Suprapubic skin (tissue), 3 donors: ENCODE data around the gene ASPM.

Experiments used
- POLR2AphosphoS5 ChIP-seq, 3 donors: sonication (generic); formaldehyde crosslinking; IDR thresholded peaks; one replicate each; pipeline ENCODE4 v1.6.1; 2017; ENCODE audit warnings: antibody characterized with exemption in 3 of 3
- TF ChIP-seq, protein P1 (sequence below), 2 donors: fragments of 200-600 bp in 1 of 2; fragments of 450-650 bp in 1 of 2; sonication (generic) in 1 of 2; IDR thresholded peaks; one replicate each; pipeline ENCODE4 v1.5.1; 2016 to 2019; ENCODE audit warnings: antibody characterized with exemption in 2 of 2, mild to moderate bottlenecking in 1 of 2, moderate library complexity in 1 of 2

DNA sequence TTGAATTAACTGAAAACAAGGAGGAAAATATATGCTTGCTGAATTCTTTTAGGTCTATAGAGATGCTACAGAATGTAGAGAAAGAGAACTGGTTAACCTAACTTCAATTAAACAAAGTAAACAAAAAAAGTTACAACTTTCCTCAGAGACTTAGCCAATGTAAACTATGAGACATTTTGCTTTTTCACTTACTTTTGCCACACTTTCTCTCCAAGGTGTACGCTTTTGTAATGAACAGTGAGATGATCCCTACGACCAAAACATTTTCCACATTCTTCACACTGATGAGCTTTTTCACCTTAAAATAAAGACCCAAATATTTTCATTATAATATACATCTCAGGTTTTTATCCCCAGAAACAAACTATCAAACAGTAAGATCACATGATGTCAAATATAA, 28.3 kb upstream of the ASPM start:
- TF ChIP-seq, protein P1, sequence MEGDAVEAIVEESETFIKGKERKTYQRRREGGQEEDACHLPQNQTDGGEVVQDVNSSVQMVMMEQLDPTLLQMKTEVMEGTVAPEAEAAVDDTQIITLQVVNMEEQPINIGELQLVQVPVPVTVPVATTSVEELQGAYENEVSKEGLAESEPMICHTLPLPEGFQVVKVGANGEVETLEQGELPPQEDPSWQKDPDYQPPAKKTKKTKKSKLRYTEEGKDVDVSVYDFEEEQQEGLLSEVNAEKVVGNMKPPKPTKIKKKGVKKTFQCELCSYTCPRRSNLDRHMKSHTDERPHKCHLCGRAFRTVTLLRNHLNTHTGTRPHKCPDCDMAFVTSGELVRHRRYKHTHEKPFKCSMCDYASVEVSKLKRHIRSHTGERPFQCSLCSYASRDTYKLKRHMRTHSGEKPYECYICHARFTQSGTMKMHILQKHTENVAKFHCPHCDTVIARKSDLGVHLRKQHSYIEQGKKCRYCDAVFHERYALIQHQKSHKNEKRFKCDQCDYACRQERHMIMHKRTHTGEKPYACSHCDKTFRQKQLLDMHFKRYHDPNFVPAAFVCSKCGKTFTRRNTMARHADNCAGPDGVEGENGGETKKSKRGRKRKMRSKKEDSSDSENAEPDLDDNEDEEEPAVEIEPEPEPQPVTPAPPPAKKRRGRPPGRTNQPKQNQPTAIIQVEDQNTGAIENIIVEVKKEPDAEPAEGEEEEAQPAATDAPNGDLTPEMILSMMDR (IDR thresholded peaks at IDR 0.05) = no peak
- no peak for TF ChIP-seq POLR2AphosphoS5 (IDR thresholded peaks at IDR 0.05)
